Measurements from ENCODE around the gene MACC1. TPM values are rescaled to one million over a fixed set of nuclear protein-coding genes. Genes with fewer than 3 reads are reported as not detected.

The MACC1 gene
- total and polyA plus RNA-seq, 9 of the 15 experiments (the other 6 are each of a cell fraction or from before 2014, with no cell fraction given), result 5.9 to 30.2 (median 10.4) TPM

DNA sequence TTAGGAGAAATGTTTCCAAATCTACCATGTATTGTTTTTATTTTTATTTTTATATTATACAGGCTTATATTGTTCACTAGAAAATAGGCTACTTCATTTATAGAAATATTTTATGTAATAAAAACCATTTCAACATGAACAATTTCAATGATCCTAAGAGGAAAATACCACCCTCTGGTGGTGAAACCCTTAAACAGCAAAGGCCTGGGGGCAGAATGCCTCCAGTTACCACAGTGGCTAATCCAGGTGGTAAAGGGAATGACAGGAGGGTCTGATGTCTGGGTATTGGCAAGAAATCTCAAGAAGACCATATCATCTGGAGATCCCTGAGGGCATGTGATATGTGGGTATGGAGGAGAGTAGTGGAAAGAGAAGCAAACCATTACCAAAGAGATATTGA is 19.3 kb downstream of the MACC1 start:
- BruUV-seq (replicated peaks), result no TSS peak
- CTCF ChIA-PET (ENCODE audit: low intra/inter-chr PET ratio), result interaction anchor here (0.7 kb wide), 1 partner anchor 489 kb away, joined by 3 read pairs; no protein-coding TSS in a partner anchor
- H3K9me3 ChIP-seq (replicated peaks; ENCODE audit: control insufficient read depth, insufficient read depth, low read depth, low read length), result no peaks in the 10 kb centered on the region
- no peak overlapping the region for H2AFZ ChIP-seq (ENCODE audit: low read depth, low read length)
- FAIRE-seq (no peak), ATAC-seq (peak; percentile 18; the same call in 1 of the 3 replicates), DNase-seq (ENCODE audit: extremely low read depth in 1 of 4, low spot score in 3 of 4) (peak in 2 of 4 experiments; percentile 37 to 39)
- intact Hi-C loops (cut with micrococcal nuclease), result loop anchor here (5.0 kb wide), 1 partner anchor 109 kb away; no protein-coding TSS in a partner anchor
- H3K9ac ChIP-seq (ENCODE audit: insufficient read depth in 1 of 2, low read depth in 2 of 2, low read length in 2 of 2), result no peak overlapping the region
- no peak overlapping the region for H3K4me2 ChIP-seq (ENCODE audit: insufficient read depth, low read length)
- H3K9me1 ChIP-seq (ENCODE audit: control insufficient read depth, insufficient read depth, low read length), result no peaks in the 10 kb centered on the region
- in situ Hi-C loops (cut with MboI), result no loop called here
- H3K4me1 ChIP-seq (replicated peaks in 1 of 2; ENCODE audit: control insufficient read depth in 2 of 2, insufficient read depth in 2 of 2, low read length in 2 of 2), result peaks cover 0 to 42% of the 10 kb centered on the region in 2 experiments; a peak in 4 of 5 replicates
- TF ChIP-seq, protein P1, sequence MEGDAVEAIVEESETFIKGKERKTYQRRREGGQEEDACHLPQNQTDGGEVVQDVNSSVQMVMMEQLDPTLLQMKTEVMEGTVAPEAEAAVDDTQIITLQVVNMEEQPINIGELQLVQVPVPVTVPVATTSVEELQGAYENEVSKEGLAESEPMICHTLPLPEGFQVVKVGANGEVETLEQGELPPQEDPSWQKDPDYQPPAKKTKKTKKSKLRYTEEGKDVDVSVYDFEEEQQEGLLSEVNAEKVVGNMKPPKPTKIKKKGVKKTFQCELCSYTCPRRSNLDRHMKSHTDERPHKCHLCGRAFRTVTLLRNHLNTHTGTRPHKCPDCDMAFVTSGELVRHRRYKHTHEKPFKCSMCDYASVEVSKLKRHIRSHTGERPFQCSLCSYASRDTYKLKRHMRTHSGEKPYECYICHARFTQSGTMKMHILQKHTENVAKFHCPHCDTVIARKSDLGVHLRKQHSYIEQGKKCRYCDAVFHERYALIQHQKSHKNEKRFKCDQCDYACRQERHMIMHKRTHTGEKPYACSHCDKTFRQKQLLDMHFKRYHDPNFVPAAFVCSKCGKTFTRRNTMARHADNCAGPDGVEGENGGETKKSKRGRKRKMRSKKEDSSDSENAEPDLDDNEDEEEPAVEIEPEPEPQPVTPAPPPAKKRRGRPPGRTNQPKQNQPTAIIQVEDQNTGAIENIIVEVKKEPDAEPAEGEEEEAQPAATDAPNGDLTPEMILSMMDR (IDR thresholded peaks at IDR 0.05 in 2 of 3, conservative IDR thresholded peaks at IDR 0.05 in 1 of 3; ENCODE audit: insufficient read depth in 2 of 3, low read depth in 1 of 3, low read length in 3 of 3), result peak; percentile 50 to 53 (median 51); a peak in 5 of 6 replicates
- peak; percentile 29 to 38 for TF ChIP-seq RAD21 (CRISPR knock-in tag; conservative IDR thresholded peaks at IDR 0.05 in 1 of 2, IDR thresholded peaks at IDR 0.05 in 1 of 2)
- peak; percentile 32; the same call in 1 of the 2 replicates for TF ChIP-seq DMBX1 (CRISPR knock-in tag; IDR thresholded peaks at IDR 0.05; ENCODE audit: borderline replicate concordance)
- no peak for TF ChIP-seq KLF6 (CRISPR knock-in tag; IDR thresholded peaks at IDR 0.05; ENCODE audit: borderline replicate concordance)
- H3K27me3 ChIP-seq (ENCODE audit: control insufficient read depth in 2 of 2, insufficient read depth in 2 of 2, low read length in 2 of 2), result no peaks in the 10 kb centered on the region
- peaks cover 10% of the 10 kb centered on the region for H3K36me3 ChIP-seq (ENCODE audit: control insufficient read depth, insufficient read depth, low read length)
- no peak overlapping the region for H3K4me3 ChIP-seq
- peaks cover 30% of the 10 kb centered on the region for H3K79me2 ChIP-seq (ENCODE audit: control insufficient read depth, insufficient read depth, low read length)
- H3K27ac ChIP-seq (ENCODE audit: extremely low read depth, low read depth, low read length), result no peak overlapping the region
- POLR2A ChIA-PET, result interaction anchor here (1.6 kb wide), 1 partner anchor 8 kb away, joined by 7 read pairs; no protein-coding TSS in a partner anchor
- H4K20me1 ChIP-seq (replicated peaks; ENCODE audit: control insufficient read depth, insufficient read depth, low read length), result no peaks in the 10 kb centered on the region
